Activated CD8-positive, alpha-beta memory T cell treated with anti-CD3 and anti-CD28 coated beads for 36 hours (primary cell): ENCODE measurements around the gene STX12. TPM values are rescaled to one million over a fixed set of nuclear protein-coding genes. Genes with fewer than 3 reads are reported as not detected.
"Not testable (repeated sequence)": the region's sequence is repeated elsewhere in the genome, so short reads cannot be mapped to it uniquely, and the experiment has no call there.

Source experiments
- CTCF ChIA-PET: fragments of 350-600 bp; sonication (Branson Sonifier 250); formaldehyde crosslinking; loops from one replicate; lab custom pipeline; 2021; ENCODE audit warnings: antibody characterized with exemption; lab: Charles Lee
- POLR2A ChIA-PET: fragments of 350-600 bp; sonication (Branson Sonifier 250); formaldehyde crosslinking; loops from one replicate; lab custom pipeline; 2021; ENCODE audit warnings: antibody characterized with exemption; lab: Charles Lee
- total RNA-seq, 2 experiments: library from RNA; stranded (reverse); gene quantifications; one replicate each; pipeline ENCODE4 v1.2.3, GENCODE V29; 2021

STX12 gene
- total RNA-seq, 2 experiments from 2014 or later, result 20.8 to 21.1 TPM

- CTCF ChIA-PET, result interaction anchor here (0.7 to 1.2 kb wide), 3 partner anchors 19 to 109 kb away, joined by 3 to 4 read pairs (median 3); partner anchors contain the start of gene FAM76A
- POLR2A ChIA-PET, result interaction anchor here (0.6 to 2.4 kb wide), 12 partner anchors 10 to 733 kb away, joined by 3 to 35 read pairs (median 4); partner anchors contain the start of genes FAM76A, IFI6, PPP1R8 and RCC1
Observed at GRCh38 chr1:27772036-27772931, 735 bp upstream of the STX12 start.

DNA sequence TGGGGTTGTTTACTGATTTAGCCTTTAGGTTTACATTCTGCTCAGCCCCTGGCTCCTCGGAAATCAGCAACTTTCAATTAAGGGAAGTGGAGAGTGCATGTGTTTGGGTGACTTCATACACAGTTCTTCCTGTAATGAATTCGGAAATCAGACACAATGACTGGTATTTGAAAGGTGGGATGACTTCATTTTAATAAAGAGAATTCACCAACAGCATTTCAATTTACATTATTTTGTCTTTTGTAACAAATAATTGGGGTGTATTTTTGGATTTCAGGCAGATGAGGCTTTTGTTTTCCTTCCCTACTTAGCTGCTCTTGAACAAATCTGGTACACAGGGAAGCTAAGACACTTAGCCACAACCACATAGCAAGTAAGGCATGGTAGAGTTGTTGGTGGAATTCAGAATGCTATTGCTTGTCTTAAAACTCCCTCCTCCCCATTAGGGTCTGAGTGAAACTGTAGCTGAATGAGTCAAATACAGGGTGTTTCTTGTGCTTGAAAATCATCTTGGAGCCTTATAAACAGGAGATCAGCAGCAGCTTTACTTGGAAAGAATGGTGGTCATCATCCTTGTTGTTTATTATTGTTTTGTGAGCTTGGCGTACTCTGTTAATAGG, 917 bp downstream of the STX12 start:
- POLR2A ChIA-PET, result interaction anchor here (0.5 to 2.4 kb wide), 9 partner anchors 48 to 732 kb away, joined by 3 to 35 read pairs (median 5); partner anchors contain the start of genes FAM76A, PPP1R8 and RCC1
- CTCF ChIA-PET, result interaction anchor here (0.9 to 1.6 kb wide), 4 partner anchors 104 to 172 kb away, joined by 3 read pairs; no protein-coding TSS in a partner anchor

GRCh38 chr1:27774654-27775053, 1.6 kb downstream of the STX12 start:
- CTCF ChIA-PET, result interaction anchor here (0.9 to 1.6 kb wide), 2 partner anchors 104 to 105 kb away, joined by 3 read pairs; no protein-coding TSS in a partner anchor

DNA sequence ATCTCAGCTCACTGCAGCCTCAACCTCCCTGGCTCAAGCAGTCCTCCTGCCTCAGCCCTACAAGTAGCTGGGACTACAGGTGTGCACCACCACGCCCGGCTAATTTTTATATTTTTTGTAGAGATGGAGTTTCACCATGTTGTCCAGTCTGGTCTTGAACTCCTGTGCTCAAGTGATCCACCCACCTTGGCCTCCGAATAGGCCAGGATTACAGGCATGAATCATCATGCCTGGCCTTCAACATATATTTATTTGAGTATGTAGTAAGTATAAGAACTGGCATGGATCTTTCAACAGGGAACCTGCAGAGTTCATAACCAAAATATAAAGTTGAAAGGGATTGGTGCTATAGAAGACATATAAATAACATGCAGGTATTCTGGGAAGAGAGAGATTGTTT, 2.3 kb downstream of the STX12 start:
- POLR2A ChIA-PET, result not testable (repeated sequence)
- CTCF ChIA-PET, result interaction anchor here (1.4 kb wide), 1 partner anchor 106 kb away, joined by 4 read pairs; no protein-coding TSS in a partner anchor

More at GRCh38 chr1:27774654-27775053, 1.6 kb downstream of the STX12 start:
- POLR2A ChIA-PET, result interaction anchor here (0.5 to 2.4 kb wide), 3 partner anchors 56 to 611 kb away, joined by 4 to 23 read pairs (median 5); partner anchors contain the start of gene PPP1R8

DNA sequence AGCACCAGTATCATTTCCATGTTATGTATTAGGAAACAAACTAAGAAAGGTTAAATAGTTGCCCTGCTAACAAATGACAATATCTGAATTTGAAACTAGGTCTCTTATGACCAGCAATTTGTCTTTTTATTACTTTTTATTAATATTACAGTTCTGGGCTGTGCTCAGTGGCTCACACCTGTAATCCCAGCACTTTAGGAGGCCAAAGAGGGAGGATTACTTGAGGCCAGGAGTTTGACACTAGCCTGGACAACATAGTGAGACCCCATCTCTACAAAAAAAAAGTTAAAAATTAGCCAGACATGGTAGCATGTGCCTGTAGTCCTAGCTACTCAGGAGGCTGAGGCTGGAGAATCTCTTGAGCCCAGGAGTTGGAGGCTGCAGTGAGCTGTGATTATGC, 3.3 kb downstream of the STX12 start:
- POLR2A ChIA-PET, result not testable (repeated sequence)
- CTCF ChIA-PET, result interaction anchor here (1.4 kb wide), 1 partner anchor 107 kb away, joined by 4 read pairs; no protein-coding TSS in a partner anchor

- POLR2A ChIA-PET, result no interaction called here
Observed at GRCh38 chr1:27778056-27778455, 5.0 kb downstream of the STX12 start.

DNA sequence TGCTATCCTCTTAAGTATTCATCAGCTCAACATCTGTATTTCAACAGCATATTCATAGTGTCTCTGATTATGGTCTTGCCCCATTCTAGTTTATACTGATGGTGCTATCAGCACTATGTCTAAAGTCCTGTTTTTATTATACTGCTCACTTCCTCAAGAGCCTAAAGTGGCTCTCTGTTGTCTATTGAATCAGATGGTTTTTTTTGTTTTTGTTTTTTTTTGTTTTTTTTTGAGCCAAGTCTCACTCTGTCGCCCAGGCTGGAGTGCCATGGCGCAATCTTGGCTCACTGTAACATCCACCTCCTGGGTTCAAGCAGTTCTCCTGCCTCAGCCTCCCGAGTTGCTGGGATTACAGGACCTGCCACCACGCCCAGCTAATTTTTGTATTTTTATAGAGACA, 6.1 kb downstream of the STX12 start:
- POLR2A ChIA-PET, result interaction anchor here (0.7 kb wide), 1 partner anchor 272 kb away, joined by 7 read pairs; no protein-coding TSS in a partner anchor
- CTCF ChIA-PET, result no interaction called here

More at GRCh38 chr1:27778056-27778455, 5.0 kb downstream of the STX12 start:
- CTCF ChIA-PET, result no interaction called here

DNA sequence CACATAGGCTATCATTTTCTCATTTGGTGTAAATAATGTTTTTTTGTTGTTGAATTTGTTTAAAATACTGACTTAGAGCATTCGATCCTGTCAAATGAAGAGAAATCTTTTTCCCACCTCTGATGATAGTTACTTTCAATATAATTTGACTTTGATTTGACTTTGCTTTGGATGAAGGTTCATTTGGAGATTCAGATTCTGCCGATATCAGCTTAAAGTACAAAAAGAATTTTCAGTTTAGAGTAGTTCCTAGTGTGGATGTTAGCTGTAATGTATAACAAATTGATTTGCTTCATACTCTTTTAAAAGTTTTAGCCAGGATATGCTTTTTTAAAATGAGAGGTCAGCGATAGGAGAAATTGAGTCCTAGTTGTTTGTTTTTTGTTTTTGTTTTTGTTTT, 9.9 kb downstream of the STX12 start:
- CTCF ChIA-PET, result no interaction called here
- POLR2A ChIA-PET, result interaction anchor here (0.8 kb wide), 1 partner anchor 11 kb away, joined by 4 read pairs; the partner anchor contains the start of gene STX12

DNA sequence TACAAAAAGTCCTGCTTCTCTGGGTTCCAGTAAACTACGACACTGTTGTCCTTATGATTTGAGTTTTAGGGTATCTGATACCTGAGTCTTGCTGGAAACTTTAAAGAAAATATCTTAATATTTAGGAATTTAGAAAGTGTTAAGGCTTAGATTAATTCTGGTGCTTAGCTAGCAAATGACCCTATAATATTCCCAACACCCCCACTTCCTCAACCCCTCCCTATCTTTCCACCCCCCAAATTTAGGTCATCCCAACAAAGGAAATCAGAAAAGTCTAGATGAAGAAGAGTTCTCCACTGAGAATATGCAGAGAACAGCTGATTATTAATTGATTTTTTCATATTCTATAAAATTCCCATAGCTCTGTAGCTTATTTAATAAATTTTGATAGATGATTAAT, 11.7 kb downstream of the STX12 start:
- POLR2A ChIA-PET, result interaction anchor here (1.0 kb wide), 1 partner anchor 12 kb away, joined by 3 read pairs; the partner anchor contains the start of gene STX12
- CTCF ChIA-PET, result no interaction called here

GRCh38 chr1:27785781-27786455, 12.9 kb downstream of the STX12 start:
- CTCF ChIA-PET, result interaction anchor here (0.5 to 1.3 kb wide), 3 partner anchors 47 to 347 kb away, joined by 3 read pairs; no protein-coding TSS in a partner anchor
- POLR2A ChIA-PET, result no interaction called here

- ChIA-PET POLR2A (interaction anchor here (1.1 kb wide), 1 partner anchor 43 kb away, joined by 4 read pairs; the partner anchor contains the start of gene PPP1R8), CTCF (no interaction called here)
Observed at GRCh38 chr1:27787895-27788294, 14.9 kb downstream of the STX12 start.

DNA sequence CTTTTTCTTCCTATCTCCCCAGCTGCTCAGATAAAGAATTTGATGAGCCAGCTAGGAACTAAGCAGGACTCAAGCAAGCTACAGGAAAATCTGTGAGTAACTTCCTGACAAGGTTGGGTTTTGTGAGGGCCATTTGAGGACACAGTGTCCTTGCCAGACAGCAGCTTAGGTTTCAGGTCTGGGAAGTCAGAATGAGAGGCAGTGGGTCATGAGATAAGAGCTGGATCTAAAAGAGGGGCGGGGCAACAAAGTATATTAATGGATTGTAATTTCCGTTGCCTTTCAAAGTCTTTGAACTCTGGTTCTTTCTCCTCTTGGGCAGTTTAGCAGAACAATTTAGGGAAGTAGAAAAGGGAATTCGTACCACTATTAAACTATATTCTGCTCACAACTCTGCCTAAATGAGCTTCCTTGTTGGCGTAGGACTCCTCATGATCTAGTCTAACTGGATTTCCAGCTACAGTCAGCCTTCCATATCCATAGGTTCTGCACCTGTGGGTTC, 16.6 kb downstream of the STX12 start:
- ChIA-PET CTCF (interaction anchor here (1.1 to 1.5 kb wide), 2 partner anchors 68 to 120 kb away, joined by 3 to 4 read pairs; no protein-coding TSS in a partner anchor), POLR2A (no interaction called here)

DNA sequence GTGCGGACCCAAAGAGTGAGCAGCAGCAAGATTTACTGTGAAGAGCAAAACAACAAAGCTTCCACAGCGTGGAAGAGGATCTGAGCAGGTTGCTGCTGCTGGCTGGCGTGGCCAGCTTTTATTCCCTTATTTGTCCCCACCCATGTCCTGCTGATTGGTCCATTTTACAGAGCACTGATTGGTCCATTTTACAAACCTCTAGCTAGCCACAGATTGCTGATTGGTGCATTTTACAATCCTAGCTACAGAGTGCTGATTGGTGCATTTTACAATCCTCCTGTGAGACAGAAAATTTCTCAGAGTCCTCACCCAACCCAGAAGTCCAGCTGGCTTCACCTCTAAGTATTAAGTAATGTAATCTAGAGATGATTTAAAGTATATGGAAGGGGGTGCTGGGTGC, 17.3 kb downstream of the STX12 start:
- POLR2A ChIA-PET, result not testable (repeated sequence)
- CTCF ChIA-PET, result interaction anchor here (1.5 kb wide), 1 partner anchor 121 kb away, joined by 4 read pairs; no protein-coding TSS in a partner anchor

DNA sequence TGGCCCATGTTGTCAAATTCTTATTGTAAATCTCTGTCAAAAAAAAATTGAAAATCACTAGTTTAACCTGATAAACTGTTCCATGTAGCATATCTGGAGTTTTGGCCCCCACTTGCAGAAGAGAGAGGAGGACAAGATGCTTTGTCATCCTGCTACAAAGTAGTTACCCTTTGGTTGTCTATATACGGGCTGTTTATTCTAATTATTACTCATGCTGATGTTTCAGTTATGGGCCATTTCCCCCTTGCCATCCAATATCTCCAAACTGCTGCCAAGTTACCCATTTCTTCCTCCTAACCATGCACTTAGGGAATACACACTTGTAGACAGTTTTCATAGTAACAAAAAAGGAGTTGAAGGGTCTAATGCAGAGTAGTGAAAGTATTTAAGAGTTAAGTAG, 22.6 kb downstream of the STX12 start:
- ChIA-PET CTCF (no interaction called here), POLR2A (no interaction called here)

GRCh38 chr1:27804791-27805190, 31.8 kb downstream of the STX12 start:
- POLR2A ChIA-PET, result no interaction called here
- CTCF ChIA-PET, result no interaction called here

DNA sequence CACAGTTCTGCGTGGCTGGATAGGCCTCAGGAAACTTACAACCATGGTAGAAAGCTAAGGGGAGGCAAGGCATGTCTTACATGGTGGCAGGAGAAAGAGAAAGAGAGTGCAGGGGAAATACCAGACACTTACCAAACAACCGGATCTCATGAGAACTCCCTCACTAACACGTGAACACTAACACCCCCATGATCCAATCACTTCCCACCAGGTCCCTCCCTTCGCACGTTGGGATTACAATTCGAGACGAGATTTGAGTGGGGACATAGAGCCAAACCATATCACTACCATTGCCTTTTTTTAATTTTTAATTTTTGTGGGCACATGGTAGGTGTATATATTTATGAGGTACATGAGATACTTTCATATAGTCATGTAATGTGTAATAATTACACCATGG, 33.7 kb downstream of the STX12 start:
- ChIA-PET POLR2A (no interaction called here), CTCF (no interaction called here)

DNA sequence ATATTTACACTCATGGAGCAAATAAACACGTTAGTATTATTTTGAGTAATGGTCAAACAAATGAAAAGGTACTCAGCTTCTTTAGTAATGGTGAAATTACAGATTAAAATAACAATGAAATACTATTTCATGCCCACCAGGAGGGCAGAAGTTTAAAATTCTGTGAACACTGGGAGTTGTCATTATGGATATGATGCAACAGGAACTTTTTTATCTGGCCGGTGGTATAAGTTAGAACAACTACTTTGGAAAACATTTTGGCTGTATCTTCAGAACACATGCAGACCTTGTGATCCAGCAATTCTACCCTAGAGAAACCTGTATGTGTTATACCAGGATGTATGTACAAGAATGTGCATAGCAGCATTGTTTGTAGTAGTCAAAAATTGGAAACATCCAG, 34.4 kb downstream of the STX12 start:
- POLR2A ChIA-PET, result no interaction called here
- CTCF ChIA-PET, result no interaction called here

DNA sequence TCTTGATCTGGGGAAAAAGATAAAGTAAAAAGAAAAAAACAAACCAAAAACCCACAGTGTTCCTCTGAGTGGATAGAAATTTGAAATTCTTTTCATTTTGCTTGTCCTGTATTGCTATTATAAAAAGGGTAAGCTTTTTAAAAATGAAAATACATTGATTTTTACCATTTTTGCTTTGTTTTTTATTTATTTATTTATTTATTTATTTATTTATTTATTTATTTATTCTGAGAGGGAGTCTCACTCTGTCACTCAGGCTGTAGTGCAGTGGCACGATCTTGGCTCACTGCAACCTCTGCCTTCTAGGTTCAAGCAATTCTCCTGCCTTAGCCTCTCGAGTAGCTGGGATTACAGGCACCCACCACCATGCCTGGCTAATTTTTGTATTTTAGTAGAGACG, 35.1 kb downstream of the STX12 start:
- CTCF ChIA-PET, POLR2A ChIA-PET: not testable (repeated sequence)
